Non-pigmented ciliary epithelial cell (primary cell): ENCODE measurements around the gene MRAP2.

Source experiments
- DNase-seq: peaks from one replicate; pipeline ENCODE4 v3.0.0-alpha.2; 2010; ENCODE audit warnings: low read depth

Gene MRAP2

DNA sequence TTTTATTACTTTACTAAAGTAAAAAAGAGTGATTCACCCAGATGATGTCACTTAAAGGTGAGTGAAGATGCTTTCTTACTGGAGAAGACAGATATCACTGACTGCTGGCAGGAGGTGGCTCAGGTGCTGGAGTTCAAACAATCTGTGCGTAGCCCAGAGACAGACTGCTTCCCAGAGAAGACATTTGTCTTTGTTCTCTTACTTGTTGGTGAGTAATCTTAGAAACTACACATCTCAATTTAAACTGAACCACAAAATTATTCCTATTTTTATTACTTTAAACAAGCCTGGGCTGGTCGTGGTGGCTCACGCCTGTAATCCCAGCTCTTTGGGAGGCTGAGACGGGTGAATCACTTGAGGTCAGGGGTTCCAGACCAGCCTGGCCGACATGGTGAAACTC, 101.7 kb downstream of the MRAP2 start:
- no peak for DNase-seq

GRCh38 chr6:84136364-84137050, 102.9 kb downstream of the MRAP2 start:
- DNase-seq, result no peak

- DNase-seq, result peak; percentile 60
Observed at GRCh38 chr6:84137051-84137375, 103.4 kb downstream of the MRAP2 start.

- no peak for DNase-seq
Observed at GRCh38 chr6:84137989-84138575, 104.5 kb downstream of the MRAP2 start.

DNA sequence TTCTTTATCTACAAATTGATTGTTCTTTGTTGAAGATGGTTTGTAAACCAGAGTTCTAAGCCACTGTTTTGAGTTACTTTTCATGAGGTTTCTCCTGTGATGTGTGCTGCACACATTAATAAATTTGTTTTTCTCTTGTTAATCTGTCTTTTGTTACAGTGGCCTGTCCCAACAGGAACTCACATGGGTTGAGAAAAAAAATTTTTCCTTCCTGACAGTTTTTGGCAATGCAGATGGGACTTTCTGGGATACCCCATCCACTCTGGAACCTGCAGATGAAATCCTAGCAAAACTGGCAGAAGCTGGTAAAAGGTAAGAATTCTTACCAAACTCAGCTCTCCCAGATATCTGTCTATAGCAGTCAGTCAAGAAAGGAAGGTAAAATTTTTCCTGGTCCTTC, 105.7 kb downstream of the MRAP2 start:
- DNase-seq, result no peak
